Stimulated activated CD8-positive, alpha-beta memory T cell treated with anti-CD3 and anti-CD28 coated beads, Interleukin-2, amount 100 ng/mL, for 1 hour (primary cell): ENCODE measurements around the gene MYO3B.
"Not testable (repeated sequence)": the region's sequence is repeated elsewhere in the genome, so short reads cannot be mapped to it uniquely, and the experiment has no call there.

ENCODE experiments used
- DNase-seq, 2 donors: peaks; one replicate each; pipeline ENCODE4 v3.0.0-alpha.2; 2020; ENCODE audit warnings: low read depth in 2 of 2

Gene MYO3B

GRCh38 chr2:170263728-170264521, 86.0 kb downstream of the MYO3B start:
- not testable (repeated sequence) for DNase-seq

- no peak for DNase-seq
These were observed 86.5 kb downstream of the MYO3B start for GRCh38 chr2:170264522-170264860.

GRCh38 chr2:170264865-170265264, 86.9 kb downstream of the MYO3B start:
- DNase-seq: no peak

- no peak for DNase-seq
These were observed 87.4 kb downstream of the MYO3B start for GRCh38 chr2:170265321-170265720.

GRCh38 chr2:170266358-170266757, 88.4 kb downstream of the MYO3B start:
- DNase-seq: no peak

- no peak for DNase-seq
These were observed 89.1 kb downstream of the MYO3B start for GRCh38 chr2:170267071-170267470.

GRCh38 chr2:170270278-170270864, 92.4 kb downstream of the MYO3B start:
- no peak for DNase-seq

- no peak for DNase-seq
These were observed 93.4 kb downstream of the MYO3B start for GRCh38 chr2:170271340-170271739.

GRCh38 chr2:170276056-170276455, 98.1 kb downstream of the MYO3B start:
- no peak for DNase-seq

GRCh38 chr2:170276925-170277629, 99.1 kb downstream of the MYO3B start:
- no peak for DNase-seq

- no peak for DNase-seq
These were observed 100.0 kb downstream of the MYO3B start for GRCh38 chr2:170277951-170278350.

- DNase-seq: not testable (repeated sequence)
These were observed 101.7 kb downstream of the MYO3B start for GRCh38 chr2:170279615-170280014.

- DNase-seq: no peak
These were observed 104.9 kb downstream of the MYO3B start for GRCh38 chr2:170282851-170283250.

- no peak for DNase-seq
These were observed 106.3 kb downstream of the MYO3B start for GRCh38 chr2:170284205-170284604.

GRCh38 chr2:170288859-170289258, 110.9 kb downstream of the MYO3B start:
- no peak for DNase-seq

GRCh38 chr2:170291474-170291873, 113.5 kb downstream of the MYO3B start:
- no peak for DNase-seq

- DNase-seq: no peak
These were observed 114.5 kb downstream of the MYO3B start for GRCh38 chr2:170292415-170292814.

- no peak for DNase-seq
These were observed 119.5 kb downstream of the MYO3B start for GRCh38 chr2:170297496-170297895.

GRCh38 chr2:170298115-170298514, 120.2 kb downstream of the MYO3B start:
- DNase-seq: no peak

- no peak for DNase-seq
These were observed 121.0 kb downstream of the MYO3B start for GRCh38 chr2:170298861-170299429.

- DNase-seq: no peak
These were observed 123.0 kb downstream of the MYO3B start for GRCh38 chr2:170300993-170301392.

- DNase-seq: no peak
These were observed 123.7 kb downstream of the MYO3B start for GRCh38 chr2:170301626-170302025.

GRCh38 chr2:170305711-170306110, 127.8 kb downstream of the MYO3B start:
- DNase-seq: no peak
